Astrocyte (in vitro differentiated cells and primary cell): ENCODE data around the gene NDUFS2. TPM values are rescaled to one million over a fixed set of nuclear protein-coding genes. Genes with fewer than 3 reads are reported as not detected.

Experiments
- DNase-seq: peaks from one replicate; pipeline ENCODE4 v3.0.0-alpha.2; 2010; ENCODE audit warnings: low read depth
- FAIRE-seq: peaks from 2 replicates; lab custom pipeline; 2011; peaks lifted over from hg19 to GRCh38; lab: Jason Lieb, UNC
- H2AFZ ChIP-seq: 2 replicates; pipeline ENCODE4 v1.6.0; 2012; ENCODE audit warnings: low read depth, low read length, inconsistent platforms
- H3K27ac ChIP-seq: 2 replicates; pipeline ENCODE4 v1.5.1; 2011; ENCODE audit warnings: low read depth, low read length, inconsistent platforms
- H3K27me3 ChIP-seq: 2 replicates; pipeline ENCODE4 v1.6.0; 2011; ENCODE audit warnings: low read length, inconsistent platforms; ENCODE audit not compliant: insufficient read depth
- H3K36me3 ChIP-seq: 2 replicates; pipeline ENCODE4 v1.5.1; 2011; ENCODE audit warnings: low read length, inconsistent platforms; ENCODE audit not compliant: insufficient read depth
- H3K4me1 ChIP-seq: 2 replicates; pipeline ENCODE4 v1.5.1; 2011; ENCODE audit warnings: low read length, inconsistent platforms; ENCODE audit not compliant: insufficient read depth
- H3K4me2 ChIP-seq: 2 replicates; pipeline ENCODE4 v1.6.0; 2012; ENCODE audit warnings: low read length, inconsistent platforms
- H3K4me3 ChIP-seq: 2 replicates; pipeline ENCODE4 v1.5.1; 2011; ENCODE audit warnings: low read depth, mild to moderate bottlenecking, low read length, inconsistent platforms; ENCODE audit not compliant: insufficient read depth
- H3K79me2 ChIP-seq: 2 replicates; pipeline ENCODE4 v1.6.0; 2012; ENCODE audit warnings: mild to moderate bottlenecking, low read length, inconsistent platforms; ENCODE audit not compliant: insufficient read depth
- H3K9ac ChIP-seq: 2 replicates; pipeline ENCODE4 v1.6.0; 2012; ENCODE audit warnings: mild to moderate bottlenecking, low read length, inconsistent platforms
- H3K9me3 ChIP-seq: 2 replicates; pipeline ENCODE4 v1.5.1; 2012; ENCODE audit warnings: low read depth, mild to moderate bottlenecking, low read length, inconsistent platforms; ENCODE audit not compliant: insufficient read depth
- H4K20me1 ChIP-seq: 2 replicates; pipeline ENCODE4 v1.6.0; 2012; ENCODE audit warnings: low read length, inconsistent platforms; ENCODE audit not compliant: insufficient read depth
- H3K27ac Mint-ChIP-seq: one replicate; pipeline ENCODE4 v1.8.0; 2021; ENCODE audit warnings: mild to moderate bottlenecking, mixed read lengths; ENCODE audit not compliant: unreplicated experiment
- H3K27me3 Mint-ChIP-seq: one replicate; pipeline ENCODE4 v1.8.0; 2021; ENCODE audit warnings: low read depth, mixed read lengths; ENCODE audit not compliant: unreplicated experiment
- H3K36me3 Mint-ChIP-seq: one replicate; pipeline ENCODE4 v1.8.0; 2021; ENCODE audit warnings: low read depth, mixed read lengths; ENCODE audit not compliant: unreplicated experiment
- H3K4me1 Mint-ChIP-seq: one replicate; pipeline ENCODE4 v1.8.0; 2021; ENCODE audit warnings: low read depth, mixed read lengths; ENCODE audit not compliant: unreplicated experiment
- H3K4me3 Mint-ChIP-seq: one replicate; pipeline ENCODE4 v1.8.0; 2021; ENCODE audit warnings: mild to moderate bottlenecking, moderate library complexity, mixed read lengths; ENCODE audit not compliant: unreplicated experiment
- H3K9me3 Mint-ChIP-seq: one replicate; pipeline ENCODE4 v1.8.0; 2021; ENCODE audit warnings: mild to moderate bottlenecking, mixed read lengths; ENCODE audit not compliant: unreplicated experiment
- EZH2 ChIP-seq: IDR thresholded peaks from 2 replicates; pipeline ENCODE4 v1.6.1; 2012; ENCODE audit warnings: mild to moderate bottlenecking, low read length, inconsistent platforms; ENCODE audit not compliant: insufficient read depth
- total RNA-seq: library from RNA; stranded (reverse); gene quantifications from 2 replicates; pipeline ENCODE4 v1.2.1, GENCODE V29; 2021
- TF ChIP-seq, protein P1 (sequence below): IDR thresholded peaks from 2 replicates; pipeline ENCODE4 v1.5.1; 2011; ENCODE audit warnings: low read depth, mild to moderate bottlenecking, inconsistent platforms, low read length, moderate library complexity; ENCODE audit not compliant: insufficient read depth

The NDUFS2 gene
- total RNA-seq, 1 donor from 2014 or later = 59.9 TPM

DNA sequence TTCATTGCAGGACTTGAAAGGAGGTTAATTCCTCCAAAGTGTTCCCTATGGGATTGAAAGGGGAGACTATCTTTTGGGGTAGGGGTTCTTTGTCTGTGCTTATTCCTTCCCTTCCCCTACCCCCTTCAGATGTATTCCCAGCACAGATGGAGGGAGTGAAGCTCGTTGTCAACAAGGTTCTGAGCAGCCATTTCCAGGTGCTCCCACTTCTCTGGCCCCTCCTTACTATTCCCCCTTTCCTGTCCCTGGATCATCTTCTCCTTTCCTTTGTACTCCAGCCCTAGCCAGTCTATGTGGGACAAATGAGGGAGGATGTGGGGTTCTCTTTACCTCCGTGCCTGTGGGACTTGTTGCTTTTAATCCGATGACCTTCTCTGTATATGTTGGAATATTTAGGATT, 24.6 kb downstream of the NDUFS2 start:
- Histone ChIP-seq H3K27ac (no peak overlapping the region), H4K20me1 (no peaks in the 10 kb centered on the region), H2AFZ (peak overlapping the region; percentile 91), H3K4me2 (peak overlapping the region; percentile 95), H3K4me3 (peak overlapping the region; percentile 91), H3K4me1 (peaks cover 11% of the 10 kb centered on the region), H3K9ac (peak overlapping the region; percentile 93), H3K9me3 (no peaks in the 10 kb centered on the region), H3K79me2 (peaks cover 8% of the 10 kb centered on the region), H3K27me3 (no peaks in the 10 kb centered on the region), H3K36me3 (peaks cover 12% of the 10 kb centered on the region)
- H3K9me3 Mint-ChIP-seq = no peaks in the 10 kb centered on the region
- peaks cover 14% of the 10 kb centered on the region for H3K36me3 Mint-ChIP-seq
- DNase-seq (no peak), FAIRE-seq (no peak)
- TF ChIP-seq EZH2 = no peak
- TF ChIP-seq, protein P1, sequence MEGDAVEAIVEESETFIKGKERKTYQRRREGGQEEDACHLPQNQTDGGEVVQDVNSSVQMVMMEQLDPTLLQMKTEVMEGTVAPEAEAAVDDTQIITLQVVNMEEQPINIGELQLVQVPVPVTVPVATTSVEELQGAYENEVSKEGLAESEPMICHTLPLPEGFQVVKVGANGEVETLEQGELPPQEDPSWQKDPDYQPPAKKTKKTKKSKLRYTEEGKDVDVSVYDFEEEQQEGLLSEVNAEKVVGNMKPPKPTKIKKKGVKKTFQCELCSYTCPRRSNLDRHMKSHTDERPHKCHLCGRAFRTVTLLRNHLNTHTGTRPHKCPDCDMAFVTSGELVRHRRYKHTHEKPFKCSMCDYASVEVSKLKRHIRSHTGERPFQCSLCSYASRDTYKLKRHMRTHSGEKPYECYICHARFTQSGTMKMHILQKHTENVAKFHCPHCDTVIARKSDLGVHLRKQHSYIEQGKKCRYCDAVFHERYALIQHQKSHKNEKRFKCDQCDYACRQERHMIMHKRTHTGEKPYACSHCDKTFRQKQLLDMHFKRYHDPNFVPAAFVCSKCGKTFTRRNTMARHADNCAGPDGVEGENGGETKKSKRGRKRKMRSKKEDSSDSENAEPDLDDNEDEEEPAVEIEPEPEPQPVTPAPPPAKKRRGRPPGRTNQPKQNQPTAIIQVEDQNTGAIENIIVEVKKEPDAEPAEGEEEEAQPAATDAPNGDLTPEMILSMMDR = no peak
- H3K4me1 Mint-ChIP-seq = peaks cover 15% of the 10 kb centered on the region
- peaks cover 11% of the 10 kb centered on the region for H3K27me3 Mint-ChIP-seq
- H3K4me3 Mint-ChIP-seq = peak overlapping the region; percentile 100
- peak overlapping the region; percentile 81 for H3K27ac Mint-ChIP-seq

DNA sequence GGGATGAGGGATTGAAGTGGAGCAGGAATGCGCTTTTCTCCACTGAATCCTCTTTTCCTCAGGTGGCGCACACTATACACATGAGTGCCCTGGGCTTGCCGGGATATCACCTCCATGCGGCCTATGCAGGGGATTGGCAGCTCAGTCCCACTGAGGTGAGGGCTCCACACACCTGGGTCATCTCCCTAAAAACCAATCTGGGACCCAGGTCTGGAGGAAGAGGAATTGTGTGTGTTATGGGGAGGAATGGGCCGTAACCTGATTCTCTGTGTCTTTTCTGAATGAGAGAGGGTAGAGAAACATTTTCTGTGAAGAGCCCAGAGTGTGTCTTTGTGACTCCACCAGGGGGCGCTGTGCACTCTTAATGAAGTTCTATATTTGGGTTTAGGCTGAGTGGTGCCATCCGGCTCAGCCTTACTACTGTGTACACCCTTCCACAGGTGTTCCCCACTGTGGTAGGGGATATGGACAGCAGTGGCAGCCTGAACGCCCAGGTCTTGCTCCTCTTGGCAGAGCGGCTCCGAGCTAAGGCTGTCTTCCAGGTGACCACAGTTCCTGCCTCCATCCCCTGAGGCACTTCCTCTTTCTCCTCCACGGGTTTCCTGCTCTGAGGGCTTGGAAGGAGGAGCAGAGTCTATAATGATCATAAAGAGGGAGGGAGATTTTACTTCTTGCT, 25.2 kb downstream of the NDUFS2 start:
- peaks cover 7% of the 10 kb centered on the region for H3K27me3 Mint-ChIP-seq
- DNase-seq (peak; percentile 36), FAIRE-seq (no peak)
- H3K79me2 ChIP-seq = peaks cover 8% of the 10 kb centered on the region
- H3K9ac ChIP-seq = peak overlapping the region; percentile 93
- H3K27ac ChIP-seq = no peak overlapping the region
- peaks cover 15% of the 10 kb centered on the region for H3K4me1 Mint-ChIP-seq
- H3K4me1 ChIP-seq = peaks cover 11% of the 10 kb centered on the region
- peak overlapping the region; percentile 19 for H2AFZ ChIP-seq
- H3K27me3 ChIP-seq = no peaks in the 10 kb centered on the region
- peaks cover 12% of the 10 kb centered on the region for H3K36me3 ChIP-seq
- H3K4me3 Mint-ChIP-seq = peak overlapping the region; percentile 100
- peak overlapping the region; percentile 95 for H3K4me2 ChIP-seq
- no peaks in the 10 kb centered on the region for H3K9me3 ChIP-seq
- H3K4me3 ChIP-seq = peak overlapping the region; percentile 91
- peaks cover 14% of the 10 kb centered on the region for H3K36me3 Mint-ChIP-seq
- no peaks in the 10 kb centered on the region for H4K20me1 ChIP-seq
- no peak for TF ChIP-seq EZH2
- TF ChIP-seq, protein P1 = peak; percentile 85
- H3K27ac Mint-ChIP-seq = peak overlapping the region; percentile 30
- no peaks in the 10 kb centered on the region for H3K9me3 Mint-ChIP-seq

DNA sequence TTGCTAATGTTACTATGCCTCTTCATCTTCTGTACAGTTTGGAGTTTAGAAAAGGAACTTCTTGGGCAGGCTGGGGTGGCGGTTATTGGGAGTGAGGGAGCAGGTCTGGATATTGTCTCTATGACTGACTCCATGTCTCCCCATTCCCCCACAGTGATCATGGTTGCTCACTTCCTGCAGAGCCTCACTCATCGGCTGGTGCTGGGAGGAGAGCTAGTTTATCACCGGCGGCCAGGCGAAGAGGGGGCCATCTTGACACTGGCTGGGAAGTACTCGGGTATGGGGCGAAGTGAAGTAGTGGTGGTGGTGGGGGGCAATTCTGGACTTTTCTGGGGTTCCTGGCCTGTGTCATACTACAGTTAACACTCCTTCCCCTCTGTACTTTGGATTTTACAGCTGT, 25.9 kb downstream of the NDUFS2 start:
- Mint-ChIP-seq H3K4me3 (no peak overlapping the region), H3K36me3 (peaks cover 14% of the 10 kb centered on the region)
- H3K4me2 ChIP-seq = peak overlapping the region; percentile 95

More for the DNA sequence above, 25.9 kb downstream of the NDUFS2 start:
- FAIRE-seq (no peak), DNase-seq (no peak)
- Histone ChIP-seq H4K20me1 (no peaks in the 10 kb centered on the region), H3K4me1 (peaks cover 11% of the 10 kb centered on the region), H3K4me3 (no peak overlapping the region), H3K27ac (no peak overlapping the region), H3K79me2 (peaks cover 8% of the 10 kb centered on the region), H3K9me3 (no peaks in the 10 kb centered on the region), H2AFZ (no peak overlapping the region), H3K9ac (peak overlapping the region; percentile 13), H3K27me3 (no peaks in the 10 kb centered on the region), H3K36me3 (peaks cover 12% of the 10 kb centered on the region)
- Mint-ChIP-seq H3K27me3 (peaks cover 4% of the 10 kb centered on the region), H3K27ac (no peak overlapping the region), H3K9me3 (no peaks in the 10 kb centered on the region), H3K4me1 (peaks cover 15% of the 10 kb centered on the region)
- TF ChIP-seq EZH2 = no peak
- TF ChIP-seq, protein P1 = no peak
